Activated CD4-positive, alpha-beta T cell treated with anti-CD3 and anti-CD28 coated beads, Interleukin-2, amount 10 ng/mL, durations not matched to agents 24 days and 14 days (primary cell): ENCODE results near the gene AP1M1. TPM values are rescaled to one million over a fixed set of nuclear protein-coding genes. Genes with fewer than 3 reads are reported as not detected.

Experiments used
- DNase-seq: peaks from one replicate; pipeline ENCODE4 v3.0.0; 2022
- H3K27ac Mint-ChIP-seq: one replicate; pipeline ENCODE4 v1.8.0; 2022; ENCODE audit warnings: mild to moderate bottlenecking, mixed read lengths
- H3K27me3 Mint-ChIP-seq: one replicate; pipeline ENCODE4 v1.8.0; 2022; ENCODE audit warnings: mixed read lengths
- H3K36me3 Mint-ChIP-seq: one replicate; pipeline ENCODE4 v1.8.0; 2022; ENCODE audit warnings: low read depth, mild to moderate bottlenecking, mixed read lengths
- H3K4me1 Mint-ChIP-seq: one replicate; pipeline ENCODE4 v1.8.0; 2021; ENCODE audit warnings: mixed read lengths
- H3K4me3 Mint-ChIP-seq: one replicate; pipeline ENCODE4 v1.8.0; 2022; ENCODE audit warnings: mild to moderate bottlenecking, moderate library complexity, mixed read lengths
- H3K9me3 Mint-ChIP-seq: one replicate; pipeline ENCODE4 v1.8.0; 2021; ENCODE audit warnings: mixed read lengths
- intact Hi-C: fragments of 100-400 bp; cut with micrococcal nuclease; formaldehyde crosslinking; loops from one replicate; pipeline ENCODE4 v1.15.1; 2023
- total RNA-seq: library from RNA; stranded (reverse); gene quantifications from 2 replicates; pipeline ENCODE4 v1.2.3, GENCODE V29; 2022

Gene AP1M1
- total RNA-seq, 1 donor from 2014 or later: 111 TPM

DNA sequence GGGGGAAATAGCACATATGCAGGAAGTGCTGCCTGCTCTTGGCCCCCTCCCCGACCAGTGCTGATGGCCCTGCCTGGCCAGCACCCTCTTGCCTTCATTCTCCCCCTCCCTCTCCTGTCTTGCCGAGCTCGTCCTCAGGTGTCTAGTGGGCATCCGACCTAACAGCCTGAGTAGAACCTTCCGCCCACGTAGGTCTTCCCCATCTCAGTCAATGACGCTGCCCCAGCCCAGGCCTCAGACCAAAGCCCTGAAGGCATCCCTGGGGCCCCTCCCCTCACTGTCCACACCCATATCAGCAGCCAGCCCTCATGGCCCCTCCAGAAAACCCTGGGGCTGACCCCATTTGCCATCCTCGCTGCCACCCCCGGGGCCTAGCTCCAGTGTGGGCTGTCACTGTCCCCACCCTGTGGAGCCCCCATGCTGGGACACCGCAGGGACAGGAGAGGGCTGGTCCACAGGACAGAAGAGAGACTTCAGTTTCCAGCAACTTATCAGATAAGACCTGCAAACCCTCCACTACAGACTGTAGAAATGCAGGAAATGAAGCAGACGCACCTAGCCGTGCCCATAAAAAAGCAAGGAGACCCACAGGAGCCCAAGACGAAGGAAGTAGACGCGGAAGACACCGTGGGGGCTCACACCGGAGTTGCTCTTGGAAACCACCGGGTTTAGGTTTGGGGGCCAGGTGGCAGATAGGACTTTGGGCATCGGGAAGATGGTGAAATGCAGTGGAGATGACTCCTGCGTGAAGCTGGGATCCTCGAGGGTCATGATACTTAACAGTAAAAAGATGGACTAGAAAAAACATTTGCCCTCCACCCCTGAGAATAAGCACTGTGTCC, 38.3 kb downstream of the AP1M1 start:
- Mint-ChIP-seq H3K36me3 (peaks cover 44% of the 10 kb centered on the region), H3K4me3 (no peak overlapping the region), H3K9me3 (no peaks in the 10 kb centered on the region), H3K4me1 (peaks cover 6% of the 10 kb centered on the region), H3K27ac (peak overlapping the region; percentile 48), H3K27me3 (no peaks in the 10 kb centered on the region)
- no peak for DNase-seq
- intact Hi-C loops: no loop called here

DNA sequence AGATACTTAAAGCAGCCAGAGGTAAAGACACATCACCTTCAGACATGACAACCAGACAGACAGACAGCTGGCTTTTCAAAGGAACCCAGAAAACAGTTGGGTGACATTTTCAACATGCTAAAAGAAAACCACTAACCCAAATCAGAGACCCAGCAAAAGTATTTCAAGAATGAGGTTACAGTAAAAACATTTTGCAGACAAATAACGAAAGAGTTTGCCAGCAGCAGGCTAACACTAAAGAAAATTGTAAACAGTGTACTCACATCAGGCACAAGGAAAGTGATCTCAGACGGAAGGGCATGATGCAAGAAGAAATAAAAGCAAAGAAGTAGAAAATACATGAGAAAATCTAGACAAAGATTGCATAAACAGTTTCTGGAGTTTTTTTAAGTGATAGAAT, 46.4 kb downstream of the AP1M1 start:
- H3K9me3 Mint-ChIP-seq: no peaks in the 10 kb centered on the region
- H3K27ac Mint-ChIP-seq: peak overlapping the region; percentile 3
- no peaks in the 10 kb centered on the region for H3K36me3 Mint-ChIP-seq
- intact Hi-C loops: no loop called here
- H3K27me3 Mint-ChIP-seq: peaks cover 7% of the 10 kb centered on the region
- peak overlapping the region; percentile 16 for H3K4me3 Mint-ChIP-seq
- DNase-seq: no peak
- peaks cover 14% of the 10 kb centered on the region for H3K4me1 Mint-ChIP-seq

DNA sequence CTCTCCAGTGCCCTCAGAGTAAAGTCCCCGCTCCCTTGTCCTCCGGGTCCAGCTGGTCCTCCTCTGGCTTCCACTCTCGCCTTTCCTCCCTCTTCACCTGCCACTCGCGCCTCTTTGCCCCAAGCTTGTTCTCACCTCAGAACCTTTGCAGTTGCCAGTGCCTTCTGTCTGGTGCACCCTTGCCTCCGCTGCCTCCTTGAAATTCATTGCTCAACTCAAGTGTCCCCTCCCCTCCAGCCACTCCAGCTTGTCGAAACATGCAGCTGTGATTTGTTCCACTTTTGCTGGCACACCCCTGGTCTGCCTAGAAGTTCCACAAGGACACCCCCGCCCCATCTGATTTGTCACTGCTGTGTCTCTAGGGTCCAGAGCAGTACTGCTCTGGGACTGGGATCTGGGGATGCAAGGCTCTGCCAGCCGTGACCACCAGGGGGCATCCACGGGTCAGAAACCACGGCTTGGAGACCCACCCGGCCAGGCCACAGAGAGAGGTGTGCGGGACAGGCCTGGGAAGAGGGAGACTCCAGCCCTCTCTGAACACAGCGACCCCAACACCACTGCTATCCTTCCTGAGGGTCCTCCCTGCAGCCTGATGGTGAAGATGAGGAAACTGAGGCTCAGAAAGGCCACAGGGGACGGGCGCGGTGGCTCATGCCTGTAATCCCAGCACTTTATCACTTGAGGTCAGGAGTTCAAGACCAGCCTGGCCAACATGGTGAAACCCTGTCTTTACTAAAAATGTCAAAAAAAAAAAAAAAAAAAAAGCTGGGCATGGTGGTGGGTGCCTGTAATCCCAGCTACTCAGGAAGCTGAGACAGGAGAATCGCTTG, 49.9 kb downstream of the AP1M1 start:
- Mint-ChIP-seq H3K27ac (no peak overlapping the region), H3K27me3 (peaks cover 7% of the 10 kb centered on the region), H3K4me1 (peaks cover 14% of the 10 kb centered on the region), H3K4me3 (no peak overlapping the region), H3K9me3 (no peaks in the 10 kb centered on the region), H3K36me3 (no peaks in the 10 kb centered on the region)
- peak; percentile 95 for DNase-seq
- intact Hi-C loops: loop anchor here (1.0 kb wide), 1 partner anchor 136 kb away; no protein-coding TSS in a partner anchor

DNA sequence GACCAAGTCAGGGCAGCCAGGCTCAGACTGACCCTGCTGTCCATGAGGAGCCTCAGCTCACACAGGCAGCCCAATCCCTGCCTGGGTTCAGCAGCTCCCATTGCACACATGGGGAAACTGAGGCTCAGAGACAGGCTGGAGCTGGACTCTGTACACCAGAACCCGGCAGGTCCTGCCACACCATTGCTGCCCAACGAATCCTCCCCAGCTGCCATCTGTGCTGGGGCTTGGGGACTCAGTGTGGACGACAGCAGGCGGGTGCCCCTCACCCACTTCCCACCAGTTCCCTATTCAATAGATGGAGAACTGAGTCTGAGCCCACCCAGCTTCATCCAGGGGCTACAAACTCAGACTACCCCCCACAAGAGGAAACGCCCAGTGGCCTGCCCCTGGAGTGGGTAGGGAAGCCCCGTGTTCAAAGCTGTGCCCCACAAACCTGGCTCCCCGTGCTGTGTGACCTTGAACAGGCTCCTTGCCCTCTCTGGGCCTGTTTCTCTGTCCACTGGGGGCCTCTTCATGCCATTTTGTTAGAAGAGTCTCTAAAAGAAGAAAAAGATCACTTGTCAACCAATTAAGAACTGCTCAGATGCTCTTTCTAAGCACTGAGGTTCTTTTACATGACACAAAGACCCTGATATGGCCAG, 50.8 kb downstream of the AP1M1 start:
- intact Hi-C loops: no loop called here
- no peaks in the 10 kb centered on the region for H3K36me3 Mint-ChIP-seq
- H3K27ac Mint-ChIP-seq: no peak overlapping the region
- H3K4me3 Mint-ChIP-seq: no peak overlapping the region
- H3K9me3 Mint-ChIP-seq: no peaks in the 10 kb centered on the region
- H3K27me3 Mint-ChIP-seq: peaks cover 7% of the 10 kb centered on the region
- no peak for DNase-seq
- peaks cover 14% of the 10 kb centered on the region for H3K4me1 Mint-ChIP-seq

DNA sequence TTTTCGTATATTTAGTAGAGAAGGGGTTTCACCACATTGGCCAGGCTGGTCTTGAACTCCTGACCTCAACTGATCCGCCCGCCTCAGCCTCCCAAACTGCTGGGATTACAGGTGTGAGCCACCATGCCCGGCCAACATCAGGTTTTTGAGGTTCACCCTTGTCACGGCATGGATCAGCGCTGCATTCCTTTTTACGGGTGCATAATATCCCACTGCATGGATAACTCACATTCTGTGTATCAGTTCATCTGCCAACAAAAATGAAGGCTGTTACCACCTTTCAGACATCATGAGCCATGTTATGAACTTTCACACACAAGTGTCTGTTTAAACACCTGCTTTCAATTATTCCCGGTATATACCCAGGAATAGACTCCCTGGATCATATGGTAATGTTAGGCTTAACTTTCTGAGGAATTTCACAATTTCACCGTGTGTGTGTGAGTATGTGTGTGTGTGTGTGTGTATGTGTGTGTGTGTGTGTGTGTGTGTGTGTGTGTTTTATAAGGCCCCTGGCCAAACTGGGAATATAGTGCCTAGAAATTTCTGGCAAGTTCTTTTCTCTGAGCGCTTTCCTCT, 52.2 kb downstream of the AP1M1 start:
- H3K9me3 Mint-ChIP-seq: no peaks in the 10 kb centered on the region
- H3K36me3 Mint-ChIP-seq: no peaks in the 10 kb centered on the region
- peaks cover 6% of the 10 kb centered on the region for H3K4me1 Mint-ChIP-seq
- no peak overlapping the region for H3K27ac Mint-ChIP-seq
- H3K27me3 Mint-ChIP-seq: peaks cover 8% of the 10 kb centered on the region
- H3K4me3 Mint-ChIP-seq: no peak overlapping the region
- intact Hi-C loops: no loop called here
- no peak for DNase-seq

DNA sequence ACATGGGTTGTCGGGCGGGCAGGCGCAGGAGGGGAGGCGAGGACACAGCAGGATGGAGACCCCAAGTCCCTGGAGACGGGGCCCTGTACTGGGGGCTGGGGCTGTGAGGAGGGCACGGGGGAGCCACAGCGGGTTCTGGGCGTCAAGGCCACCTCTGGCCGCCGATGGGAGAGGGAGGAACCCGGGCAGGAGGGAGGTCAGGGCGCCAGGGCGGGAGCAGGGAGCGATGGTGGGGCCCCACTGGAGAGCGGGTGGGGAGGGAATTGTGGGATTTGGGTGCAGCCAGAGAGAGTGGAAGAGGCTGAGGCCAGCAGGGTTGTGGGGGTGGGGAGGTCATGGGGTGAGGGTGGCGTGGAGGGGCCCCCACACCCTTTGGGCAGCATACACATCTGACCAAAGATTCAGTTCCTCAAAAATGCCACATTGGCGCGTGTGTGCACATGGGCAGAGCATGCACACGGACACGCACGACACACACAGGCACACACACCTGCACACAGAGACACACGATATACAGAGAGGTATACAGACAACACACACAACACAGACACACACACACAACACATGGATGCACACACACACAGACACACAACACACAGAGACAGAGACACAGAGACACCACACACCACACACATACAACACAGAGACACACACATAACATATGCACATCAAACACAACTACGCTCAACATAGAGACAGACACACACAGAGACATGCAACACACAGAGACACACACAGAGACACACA, 54.9 kb downstream of the AP1M1 start:
- H3K4me1 Mint-ChIP-seq: peaks cover 4% of the 10 kb centered on the region
- peaks cover 6% of the 10 kb centered on the region for H3K27me3 Mint-ChIP-seq
- H3K9me3 Mint-ChIP-seq: no peaks in the 10 kb centered on the region
- intact Hi-C loops: no loop called here
- H3K36me3 Mint-ChIP-seq: no peaks in the 10 kb centered on the region
- H3K27ac Mint-ChIP-seq: no peak overlapping the region
- H3K4me3 Mint-ChIP-seq: no peak overlapping the region
- DNase-seq: no peak

DNA sequence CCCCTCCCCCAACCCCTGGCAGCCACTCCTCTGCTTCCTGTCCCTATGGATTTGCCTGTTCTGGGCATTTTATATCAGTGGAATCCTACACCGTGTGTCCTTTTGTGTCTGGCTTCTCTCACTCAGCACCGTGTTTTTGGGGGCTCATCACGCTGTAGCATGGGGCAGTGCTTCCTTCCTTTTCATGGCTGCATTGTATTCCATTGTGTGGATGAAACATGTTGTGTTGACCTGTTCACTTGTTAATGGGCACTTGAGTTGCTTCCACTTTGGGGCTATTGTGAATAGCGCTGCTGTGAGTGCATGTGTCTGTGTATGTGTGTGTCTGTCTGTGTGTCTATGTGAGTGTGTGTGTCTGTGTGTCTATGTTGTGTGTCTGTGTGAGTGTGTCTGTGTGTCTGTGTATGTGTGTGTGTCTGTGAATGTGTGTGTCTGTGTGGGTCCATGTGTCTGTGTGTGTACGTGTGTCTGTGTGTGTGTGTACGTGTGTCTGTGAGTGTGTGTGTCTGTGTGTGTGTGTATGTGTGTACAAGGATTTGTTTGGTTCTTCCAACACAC, 57.2 kb downstream of the AP1M1 start:
- Mint-ChIP-seq H3K27me3 (peaks cover 8% of the 10 kb centered on the region), H3K9me3 (no peaks in the 10 kb centered on the region), H3K4me3 (no peak overlapping the region), H3K4me1 (peaks cover 7% of the 10 kb centered on the region), H3K27ac (no peak overlapping the region), H3K36me3 (peaks cover 1% of the 10 kb centered on the region)
- no peak for DNase-seq
- intact Hi-C loops: no loop called here

DNA sequence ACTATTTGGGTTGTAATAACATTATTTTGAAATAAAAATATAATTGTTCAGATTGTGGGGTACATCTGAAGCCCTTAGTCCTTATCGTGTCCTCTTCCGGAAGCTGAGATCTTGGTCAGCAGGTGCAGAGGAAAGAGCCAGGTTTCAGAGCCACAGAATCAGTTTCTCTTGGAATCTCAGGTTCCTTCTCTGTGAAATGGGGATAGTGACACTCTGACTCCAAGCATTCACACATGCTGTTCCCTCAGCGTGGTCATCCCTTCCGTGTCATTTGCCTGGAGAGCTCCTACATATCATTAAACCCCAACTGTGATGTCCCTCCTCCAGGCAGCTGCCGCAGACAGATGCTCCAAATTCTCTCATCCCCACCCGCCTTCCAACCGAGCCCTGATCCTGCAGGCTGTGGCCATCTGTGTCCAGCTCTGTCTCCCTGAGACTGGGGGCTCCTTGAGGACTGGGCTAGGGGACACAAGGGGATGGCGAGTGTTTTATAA, 59.8 kb downstream of the AP1M1 start:
- no peak overlapping the region for H3K4me3 Mint-ChIP-seq
- no peak for DNase-seq
- H3K9me3 Mint-ChIP-seq: no peaks in the 10 kb centered on the region
- no peak overlapping the region for H3K27ac Mint-ChIP-seq
- peaks cover 15% of the 10 kb centered on the region for H3K27me3 Mint-ChIP-seq
- intact Hi-C loops: no loop called here
- peaks cover 31% of the 10 kb centered on the region for H3K4me1 Mint-ChIP-seq
- peaks cover 1% of the 10 kb centered on the region for H3K36me3 Mint-ChIP-seq

DNA sequence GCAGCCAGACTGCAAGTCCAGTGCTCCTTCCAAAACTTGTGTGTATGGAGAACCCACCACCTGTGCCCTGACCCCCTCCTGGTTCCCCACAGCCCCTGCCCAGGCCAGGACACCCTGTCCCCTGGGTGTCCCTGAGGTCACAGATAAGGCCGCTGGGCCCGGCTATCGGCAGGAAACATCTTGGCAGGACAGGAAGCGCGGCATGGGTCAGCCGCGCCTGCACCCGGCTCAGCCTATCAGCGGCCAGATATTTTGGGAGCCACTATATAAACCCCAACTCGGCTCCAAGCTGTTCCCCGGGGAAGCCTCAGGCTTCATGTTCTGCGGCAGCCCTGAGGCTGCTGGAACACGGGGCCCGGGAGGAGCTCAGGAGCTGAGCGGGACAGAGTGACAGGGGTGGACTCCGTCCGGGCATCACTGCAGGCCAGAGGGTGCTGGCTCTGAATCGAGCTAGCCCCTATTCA, 60.8 kb downstream of the AP1M1 start:
- Mint-ChIP-seq H3K4me1 (peaks cover 34% of the 10 kb centered on the region), H3K36me3 (peaks cover 1% of the 10 kb centered on the region), H3K27me3 (peaks cover 18% of the 10 kb centered on the region), H3K27ac (no peak overlapping the region), H3K4me3 (no peak overlapping the region), H3K9me3 (no peaks in the 10 kb centered on the region)
- DNase-seq: no peak
- intact Hi-C loops: no loop called here

DNA sequence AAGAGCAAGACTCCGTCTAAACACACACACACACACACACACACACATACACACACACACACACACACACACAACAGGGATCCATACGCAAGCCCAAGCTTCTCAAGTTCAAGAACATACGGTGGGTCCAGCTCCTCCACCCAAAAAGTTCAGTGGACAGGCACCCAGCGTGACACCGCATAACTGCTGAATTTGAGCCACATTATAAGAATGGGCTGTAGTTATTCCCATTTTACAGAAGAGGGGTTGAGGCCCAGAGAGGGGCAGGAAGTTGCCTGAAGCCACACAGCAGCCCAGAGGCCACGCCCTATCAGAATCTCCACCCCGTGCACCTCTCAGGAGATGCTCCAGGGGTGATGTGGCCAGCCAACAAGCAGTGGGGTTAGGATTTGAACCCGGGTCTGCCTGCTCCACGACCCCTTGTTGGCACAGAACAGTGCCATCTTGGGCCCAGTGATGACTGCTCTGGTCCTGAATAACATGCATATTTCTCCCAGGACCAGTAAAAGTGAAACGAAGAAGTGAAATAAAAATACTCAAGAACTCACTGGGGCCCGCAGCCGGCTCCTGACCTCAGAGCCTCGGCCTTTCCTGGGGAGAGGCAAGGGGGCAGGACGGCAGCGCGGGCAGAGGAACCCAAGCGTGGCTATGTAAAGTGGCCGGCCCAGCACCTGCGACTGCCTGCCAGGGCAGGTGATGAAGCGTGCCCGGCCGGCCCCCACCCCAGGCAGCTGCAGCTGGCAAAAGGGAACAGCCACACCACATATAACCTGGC, 61.9 kb downstream of the AP1M1 start:
- intact Hi-C loops: loop anchor here (10.0 kb wide), 1 partner anchor 65 kb away; the partner anchor contains the start of gene KLF2
- Mint-ChIP-seq H3K36me3 (peaks cover 1% of the 10 kb centered on the region), H3K27ac (no peak overlapping the region), H3K4me3 (no peak overlapping the region), H3K27me3 (peaks cover 18% of the 10 kb centered on the region), H3K9me3 (no peaks in the 10 kb centered on the region), H3K4me1 (peaks cover 34% of the 10 kb centered on the region)
- peak; percentile 67 for DNase-seq

DNA sequence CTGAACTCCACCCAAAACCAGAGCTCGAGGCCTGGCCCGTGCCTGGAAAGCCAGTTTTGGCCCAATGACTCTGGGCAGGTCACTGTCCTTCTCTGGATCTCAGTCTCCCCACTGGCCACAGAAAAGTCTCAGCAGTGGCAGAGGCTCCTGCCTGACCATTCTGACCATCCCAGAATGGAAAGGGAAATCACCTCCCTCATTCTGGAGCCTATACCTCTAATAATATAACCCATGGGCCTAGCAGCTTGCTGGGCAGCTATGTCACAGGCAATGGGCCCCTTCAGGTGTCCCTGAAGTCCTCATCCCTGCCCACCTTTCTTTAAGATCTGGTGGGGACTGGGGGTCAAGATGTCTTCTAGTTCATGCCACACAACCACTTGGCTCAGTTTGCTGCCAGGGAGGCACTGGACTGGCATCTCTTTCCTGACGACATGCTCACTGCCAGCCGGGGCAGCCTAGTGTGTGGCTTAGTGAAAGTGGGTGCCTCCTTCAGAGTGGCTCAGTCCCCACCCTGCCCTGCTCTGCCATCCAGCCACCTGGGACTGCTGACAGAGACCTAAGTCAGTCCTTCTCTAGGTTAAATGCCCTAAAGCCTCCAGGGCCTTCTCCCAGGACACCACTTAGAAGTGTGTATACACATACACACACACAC, 62.6 kb downstream of the AP1M1 start:
- Mint-ChIP-seq H3K27me3 (peaks cover 19% of the 10 kb centered on the region), H3K36me3 (peaks cover 1% of the 10 kb centered on the region), H3K4me3 (no peak overlapping the region), H3K9me3 (no peaks in the 10 kb centered on the region), H3K27ac (no peak overlapping the region), H3K4me1 (peaks cover 37% of the 10 kb centered on the region)
- intact Hi-C loops: loop anchor here (10.0 kb wide), 1 partner anchor 65 kb away; the partner anchor contains the start of gene KLF2
- DNase-seq: no peak

DNA sequence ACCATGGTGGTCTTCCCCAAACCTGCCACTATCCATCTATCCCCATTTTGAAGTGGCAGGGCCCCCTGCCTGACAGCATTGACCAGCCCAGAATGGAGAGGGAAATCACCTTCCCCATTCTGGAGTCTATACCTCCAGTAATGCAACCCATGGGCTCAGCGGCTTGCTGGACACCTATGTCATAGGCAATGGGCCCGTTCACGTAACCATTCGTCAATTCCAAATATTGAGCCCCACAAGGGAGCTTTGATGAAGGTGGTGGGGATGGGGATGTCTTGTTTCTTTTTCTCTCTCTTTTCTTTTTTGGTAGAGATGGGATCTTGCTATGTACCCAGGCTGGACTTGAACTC, 63.1 kb downstream of the AP1M1 start:
- H3K27me3 Mint-ChIP-seq: peaks cover 22% of the 10 kb centered on the region
- H3K27ac Mint-ChIP-seq: no peak overlapping the region
- H3K4me3 Mint-ChIP-seq: no peak overlapping the region
- intact Hi-C loops: loop anchor here (10.0 kb wide), 1 partner anchor 64 kb away; the partner anchor contains the start of gene KLF2
- DNase-seq: no peak
- H3K4me1 Mint-ChIP-seq: peaks cover 37% of the 10 kb centered on the region
- H3K9me3 Mint-ChIP-seq: no peaks in the 10 kb centered on the region
- peaks cover 1% of the 10 kb centered on the region for H3K36me3 Mint-ChIP-seq
